ENCODE data around the gene PDLIM7.

GRCh38 chr5:177465044-177465443 is 32.4 kb downstream of the PDLIM7 start:
- TF ChIP-seq EZH2phosphoT487 (IDR thresholded peaks at IDR 0.05; ENCODE audit: unreplicated experiment) (no peak), CREB1 (CRISPR knock-in tag; IDR thresholded peaks at IDR 0.05; ENCODE audit: low read depth) (no peak), REST (IDR thresholded peaks at IDR 0.05; ENCODE audit: unreplicated experiment) (no peak), EZH2 (IDR thresholded peaks at IDR 0.05; ENCODE audit: low read depth, unreplicated experiment) (no peak), POLR2AphosphoS5 (IDR thresholded peaks at IDR 0.05; ENCODE audit: low read depth) (no peak), ZNF114 (CRISPR knock-in tag; IDR thresholded peaks at IDR 0.05) (no peak), JUNB (IDR thresholded peaks at IDR 0.05; ENCODE audit: unreplicated experiment) (no peak), NANOG (IDR thresholded peaks at IDR 0.05; ENCODE audit: borderline replicate concordance) (no peak), ZNF331 (CRISPR knock-in tag; IDR thresholded peaks at IDR 0.05; ENCODE audit: low read depth) (no peak), STAT1 (IDR thresholded peaks at IDR 0.05; ENCODE audit: unreplicated experiment) (no peak), ETS1 (IDR thresholded peaks at IDR 0.05) (no peak)
- TF ChIP-seq, protein P1, sequence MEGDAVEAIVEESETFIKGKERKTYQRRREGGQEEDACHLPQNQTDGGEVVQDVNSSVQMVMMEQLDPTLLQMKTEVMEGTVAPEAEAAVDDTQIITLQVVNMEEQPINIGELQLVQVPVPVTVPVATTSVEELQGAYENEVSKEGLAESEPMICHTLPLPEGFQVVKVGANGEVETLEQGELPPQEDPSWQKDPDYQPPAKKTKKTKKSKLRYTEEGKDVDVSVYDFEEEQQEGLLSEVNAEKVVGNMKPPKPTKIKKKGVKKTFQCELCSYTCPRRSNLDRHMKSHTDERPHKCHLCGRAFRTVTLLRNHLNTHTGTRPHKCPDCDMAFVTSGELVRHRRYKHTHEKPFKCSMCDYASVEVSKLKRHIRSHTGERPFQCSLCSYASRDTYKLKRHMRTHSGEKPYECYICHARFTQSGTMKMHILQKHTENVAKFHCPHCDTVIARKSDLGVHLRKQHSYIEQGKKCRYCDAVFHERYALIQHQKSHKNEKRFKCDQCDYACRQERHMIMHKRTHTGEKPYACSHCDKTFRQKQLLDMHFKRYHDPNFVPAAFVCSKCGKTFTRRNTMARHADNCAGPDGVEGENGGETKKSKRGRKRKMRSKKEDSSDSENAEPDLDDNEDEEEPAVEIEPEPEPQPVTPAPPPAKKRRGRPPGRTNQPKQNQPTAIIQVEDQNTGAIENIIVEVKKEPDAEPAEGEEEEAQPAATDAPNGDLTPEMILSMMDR (conservative IDR thresholded peaks at IDR 0.05; ENCODE audit: low read depth in 2 of 2), result no peak
- TF ChIP-seq, protein P2, sequence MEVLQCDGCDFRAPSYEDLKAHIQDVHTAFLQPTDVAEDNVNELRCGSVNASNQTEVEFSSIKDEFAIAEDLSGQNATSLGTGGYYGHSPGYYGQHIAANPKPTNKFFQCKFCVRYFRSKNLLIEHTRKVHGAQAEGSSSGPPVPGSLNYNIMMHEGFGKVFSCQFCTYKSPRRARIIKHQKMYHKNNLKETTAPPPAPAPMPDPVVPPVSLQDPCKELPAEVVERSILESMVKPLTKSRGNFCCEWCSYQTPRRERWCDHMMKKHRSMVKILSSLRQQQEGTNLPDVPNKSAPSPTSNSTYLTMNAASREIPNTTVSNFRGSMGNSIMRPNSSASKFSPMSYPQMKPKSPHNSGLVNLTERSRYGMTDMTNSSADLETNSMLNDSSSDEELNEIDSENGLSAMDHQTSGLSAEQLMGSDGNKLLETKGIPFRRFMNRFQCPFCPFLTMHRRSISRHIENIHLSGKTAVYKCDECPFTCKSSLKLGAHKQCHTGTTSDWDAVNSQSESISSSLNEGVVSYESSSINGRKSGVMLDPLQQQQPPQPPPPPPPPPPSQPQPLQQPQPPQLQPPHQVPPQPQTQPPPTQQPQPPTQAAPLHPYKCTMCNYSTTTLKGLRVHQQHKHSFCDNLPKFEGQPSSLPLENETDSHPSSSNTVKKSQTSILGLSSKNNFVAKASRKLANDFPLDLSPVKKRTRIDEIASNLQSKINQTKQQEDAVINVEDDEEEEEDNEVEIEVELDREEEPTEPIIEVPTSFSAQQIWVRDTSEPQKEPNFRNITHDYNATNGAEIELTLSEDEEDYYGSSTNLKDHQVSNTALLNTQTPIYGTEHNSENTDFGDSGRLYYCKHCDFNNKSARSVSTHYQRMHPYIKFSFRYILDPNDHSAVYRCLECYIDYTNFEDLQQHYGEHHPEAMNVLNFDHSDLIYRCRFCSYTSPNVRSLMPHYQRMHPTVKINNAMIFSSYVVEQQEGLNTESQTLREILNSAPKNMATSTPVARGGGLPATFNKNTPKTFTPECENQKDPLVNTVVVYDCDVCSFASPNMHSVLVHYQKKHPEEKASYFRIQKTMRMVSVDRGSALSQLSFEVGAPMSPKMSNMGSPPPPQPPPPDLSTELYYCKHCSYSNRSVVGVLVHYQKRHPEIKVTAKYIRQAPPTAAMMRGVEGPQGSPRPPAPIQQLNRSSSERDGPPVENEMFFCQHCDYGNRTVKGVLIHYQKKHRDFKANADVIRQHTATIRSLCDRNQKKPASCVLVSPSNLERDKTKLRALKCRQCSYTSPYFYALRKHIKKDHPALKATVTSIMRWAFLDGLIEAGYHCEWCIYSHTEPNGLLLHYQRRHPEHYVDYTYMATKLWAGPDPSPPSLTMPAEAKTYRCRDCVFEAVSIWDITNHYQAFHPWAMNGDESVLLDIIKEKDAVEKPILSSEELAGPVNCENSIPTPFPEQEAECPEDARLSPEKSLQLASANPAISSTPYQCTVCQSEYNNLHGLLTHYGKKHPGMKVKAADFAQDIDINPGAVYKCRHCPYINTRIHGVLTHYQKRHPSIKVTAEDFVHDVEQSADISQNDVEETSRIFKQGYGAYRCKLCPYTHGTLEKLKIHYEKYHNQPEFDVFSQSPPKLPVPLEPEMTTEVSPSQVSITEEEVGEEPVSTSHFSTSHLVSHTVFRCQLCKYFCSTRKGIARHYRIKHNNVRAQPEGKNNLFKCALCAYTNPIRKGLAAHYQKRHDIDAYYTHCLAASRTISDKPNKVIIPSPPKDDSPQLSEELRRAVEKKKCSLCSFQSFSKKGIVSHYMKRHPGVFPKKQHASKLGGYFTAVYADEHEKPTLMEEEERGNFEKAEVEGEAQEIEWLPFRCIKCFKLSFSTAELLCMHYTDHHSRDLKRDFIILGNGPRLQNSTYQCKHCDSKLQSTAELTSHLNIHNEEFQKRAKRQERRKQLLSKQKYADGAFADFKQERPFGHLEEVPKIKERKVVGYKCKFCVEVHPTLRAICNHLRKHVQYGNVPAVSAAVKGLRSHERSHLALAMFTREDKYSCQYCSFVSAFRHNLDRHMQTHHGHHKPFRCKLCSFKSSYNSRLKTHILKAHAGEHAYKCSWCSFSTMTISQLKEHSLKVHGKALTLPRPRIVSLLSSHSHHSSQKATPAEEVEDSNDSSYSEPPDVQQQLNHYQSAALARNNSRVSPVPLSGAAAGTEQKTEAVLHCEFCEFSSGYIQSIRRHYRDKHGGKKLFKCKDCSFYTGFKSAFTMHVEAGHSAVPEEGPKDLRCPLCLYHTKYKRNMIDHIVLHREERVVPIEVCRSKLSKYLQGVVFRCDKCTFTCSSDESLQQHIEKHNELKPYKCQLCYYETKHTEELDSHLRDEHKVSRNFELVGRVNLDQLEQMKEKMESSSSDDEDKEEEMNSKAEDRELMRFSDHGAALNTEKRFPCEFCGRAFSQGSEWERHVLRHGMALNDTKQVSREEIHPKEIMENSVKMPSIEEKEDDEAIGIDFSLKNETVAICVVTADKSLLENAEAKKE (CRISPR knock-in tag; IDR thresholded peaks at IDR 0.05), result no peak
